ENCODE measurements around the gene OR6F1. TPM values are rescaled to one million over a fixed set of nuclear protein-coding genes. Genes with fewer than 3 reads are reported as not detected.

The OR6F1 gene
- total RNA-seq, 1 experiment from 2014 or later: not detected

GRCh38 chr1:247721222-247721621, 4.8 kb upstream of the OR6F1 start:
- ChIA-PET CTCF (no interaction called here), POLR2A (no interaction called here), RAD21 (ENCODE audit: low non-redundant PET in 1 of 2, low total read pairs in 2 of 2, uncharacterized antibody in 2 of 2, unreplicated experiment in 2 of 2) (no interaction called here)
- no peak for DNase-seq (ENCODE audit: low read depth, low spot score)
- Histone ChIP-seq H3K27ac (ENCODE audit: low read depth, low read length) (no peak overlapping the region), H3K4me3 (replicated peaks in 1 of 2; ENCODE audit: low read depth in 1 of 2, low read length in 2 of 2) (no peak overlapping the region), H4K20me1 (ENCODE audit: insufficient read depth) (no peaks in the 10 kb centered on the region), H3K4me2 (ENCODE audit: low read length) (no peak overlapping the region), H3K4me1 (ENCODE audit: control insufficient read depth in 1 of 2, insufficient read depth in 2 of 2, low read length in 2 of 2) (no peaks in the 10 kb centered on the region), H3K27me3 (ENCODE audit: insufficient read depth, low read length) (no peaks in the 10 kb centered on the region), H3K9me3 (ENCODE audit: control insufficient read depth in 1 of 2, insufficient read depth in 1 of 2, low read depth in 1 of 2, low read length in 2 of 2) (peaks cover 8 to 13% of the 10 kb centered on the region in 2 experiments; a peak in 2 of 4 replicates), H3K36me3 (ENCODE audit: control insufficient read depth in 1 of 2, insufficient read depth in 2 of 2, low read length in 2 of 2) (no peaks in the 10 kb centered on the region), H3K9me2 (ENCODE audit: insufficient read depth) (no peaks in the 10 kb centered on the region), H3K79me2 (ENCODE audit: insufficient read depth, low read length) (no peaks in the 10 kb centered on the region), H3K9ac (ENCODE audit: low read length) (no peak overlapping the region), H2AFZ (ENCODE audit: low read depth, low read length, poor library complexity, severe bottlenecking) (no peak overlapping the region)
- no peak for ATAC-seq
- no TSS peak for BruUV-seq (replicated peaks)
- TF ChIP-seq ATF3 (IDR thresholded peaks at IDR 0.05) (no peak), SIN3A (IDR thresholded peaks at IDR 0.05; ENCODE audit: low read depth) (no peak), EZH2 (IDR thresholded peaks at IDR 0.05) (no peak), FOSL1 (IDR thresholded peaks at IDR 0.05; ENCODE audit: low read depth) (no peak), TCF7L2 (IDR thresholded peaks at IDR 0.05; ENCODE audit: borderline replicate concordance, extremely low read depth, insufficient read depth, insufficient read length) (no peak), CEBPB (IDR thresholded peaks at IDR 0.05; ENCODE audit: low read depth) (no peak), ZFX (IDR thresholded peaks at IDR 0.05) (no peak), CTCF (IDR thresholded peaks at IDR 0.05 in 2 of 3, conservative IDR thresholded peaks at IDR 0.05 in 1 of 3; ENCODE audit: borderline replicate concordance in 1 of 3, insufficient read depth in 1 of 3, low read depth in 2 of 3, low read length in 2 of 3) (no peak), EZH2phosphoT487 (IDR thresholded peaks at IDR 0.05; ENCODE audit: borderline replicate concordance) (no peak), REST (IDR thresholded peaks at IDR 0.05; ENCODE audit: low read depth) (no peak), ELF1 (IDR thresholded peaks at IDR 0.05; ENCODE audit: borderline replicate concordance, low read depth) (no peak), ZBTB33 (IDR thresholded peaks at IDR 0.05; ENCODE audit: extremely low read depth, insufficient replicate concordance, low read length) (no peak), SP1 (IDR thresholded peaks at IDR 0.05; ENCODE audit: low read depth) (no peak)
- intact Hi-C loops (cut with micrococcal nuclease): no loop called here

All from HCT116 (cell line).